Measurements from ENCODE around the gene RAD23A.

RAD23A gene

GRCh38 chr19:12985049-12985776, 39.6 kb downstream of the RAD23A start:
- no peak for TF ChIP-seq CTCF (conservative IDR thresholded peaks at IDR 0.05; ENCODE audit: control insufficient read depth, insufficient read depth, low read depth, low read length)
- DNase-seq (ENCODE audit: low read depth), result peak; percentile 55
- no peak overlapping the region for H3K4me3 ChIP-seq (ENCODE audit: control insufficient read depth, low read depth, low read length)

DNA sequence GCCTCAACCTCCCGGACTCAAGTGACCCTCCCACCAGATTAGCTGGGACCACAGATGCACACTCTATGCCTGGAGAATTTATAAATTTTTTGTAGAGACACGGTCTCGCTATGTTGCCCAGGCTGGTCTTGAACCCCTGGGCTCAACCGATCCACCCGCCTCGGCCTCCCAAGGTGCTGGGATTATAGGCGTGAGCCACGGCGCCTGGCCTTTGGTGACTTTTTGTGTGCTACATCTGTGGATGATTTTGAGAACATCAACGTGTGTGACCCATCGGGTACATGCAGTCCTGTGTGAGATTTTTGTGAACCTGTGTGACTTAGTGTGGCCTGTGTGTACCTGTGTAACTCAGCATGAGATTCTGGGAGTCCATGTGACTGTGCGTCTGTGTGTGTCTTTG, 41.1 kb downstream of the RAD23A start:
- no peak for TF ChIP-seq CTCF (conservative IDR thresholded peaks at IDR 0.05; ENCODE audit: control insufficient read depth, insufficient read depth, low read depth, low read length)
- H3K4me3 ChIP-seq (ENCODE audit: control insufficient read depth, low read depth, low read length), result no peak overlapping the region
- no peak for DNase-seq (ENCODE audit: low read depth)

DNA sequence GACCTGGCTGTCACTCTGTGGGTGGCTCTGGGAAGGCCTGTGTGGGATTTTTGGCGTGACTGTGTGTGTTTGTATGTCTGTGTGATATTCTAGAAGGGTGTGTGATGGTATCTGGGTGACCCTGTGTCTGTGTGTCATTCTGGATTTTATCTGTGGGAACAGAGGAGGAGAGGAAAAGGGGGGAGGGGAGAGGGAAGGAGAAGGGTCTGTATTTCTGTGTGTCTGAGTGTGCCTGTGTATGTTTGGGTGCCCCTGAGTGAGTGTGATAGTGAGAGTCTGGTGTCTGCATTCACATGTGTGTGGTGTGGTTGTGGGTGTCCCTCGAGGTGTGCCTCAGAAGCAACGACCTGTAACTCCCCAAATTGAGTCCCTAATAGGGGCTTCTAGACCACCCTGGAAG, 41.5 kb downstream of the RAD23A start:
- TF ChIP-seq CTCF (conservative IDR thresholded peaks at IDR 0.05; ENCODE audit: control insufficient read depth, insufficient read depth, low read depth, low read length), result no peak
- no peak for DNase-seq (ENCODE audit: low read depth)
- H3K4me3 ChIP-seq (ENCODE audit: control insufficient read depth, low read depth, low read length), result no peak overlapping the region

- DNase-seq (ENCODE audit: low read depth), result no peak
- TF ChIP-seq CTCF (conservative IDR thresholded peaks at IDR 0.05; ENCODE audit: control insufficient read depth, insufficient read depth, low read depth, low read length), result no peak
- H3K4me3 ChIP-seq (ENCODE audit: control insufficient read depth, low read depth, low read length), result no peak overlapping the region
Measured at GRCh38 chr19:12987781-12988180, 42.1 kb downstream of the RAD23A start.

DNA sequence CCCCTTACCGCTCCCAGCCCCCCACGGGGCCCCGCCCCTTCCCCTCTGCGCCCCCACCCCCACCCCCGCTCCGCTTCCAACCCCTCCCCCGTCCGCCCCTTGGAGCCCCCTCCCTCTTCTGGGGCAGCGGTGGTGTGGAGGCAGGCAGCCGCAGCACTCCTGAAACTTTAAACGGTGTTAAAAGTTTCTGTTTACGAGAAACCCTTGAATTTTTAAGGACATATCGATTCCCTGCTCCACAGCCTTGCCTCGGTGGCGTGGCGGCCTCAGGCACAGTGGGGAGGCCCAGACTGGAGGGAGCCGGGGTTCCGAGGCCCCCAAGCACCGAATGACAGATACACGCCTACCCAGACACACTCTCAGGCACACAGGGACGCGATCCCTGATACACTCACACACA, 44.8 kb downstream of the RAD23A start:
- no peak for DNase-seq (ENCODE audit: low read depth)
- TF ChIP-seq CTCF (conservative IDR thresholded peaks at IDR 0.05; ENCODE audit: control insufficient read depth, insufficient read depth, low read depth, low read length), result no peak
- no peak overlapping the region for H3K4me3 ChIP-seq (ENCODE audit: control insufficient read depth, low read depth, low read length)

GRCh38 chr19:12990853-12991252, 45.2 kb downstream of the RAD23A start:
- DNase-seq (ENCODE audit: low read depth), result no peak
- TF ChIP-seq CTCF (conservative IDR thresholded peaks at IDR 0.05; ENCODE audit: control insufficient read depth, insufficient read depth, low read depth, low read length), result no peak
- H3K4me3 ChIP-seq (ENCODE audit: control insufficient read depth, low read depth, low read length), result no peak overlapping the region

DNA sequence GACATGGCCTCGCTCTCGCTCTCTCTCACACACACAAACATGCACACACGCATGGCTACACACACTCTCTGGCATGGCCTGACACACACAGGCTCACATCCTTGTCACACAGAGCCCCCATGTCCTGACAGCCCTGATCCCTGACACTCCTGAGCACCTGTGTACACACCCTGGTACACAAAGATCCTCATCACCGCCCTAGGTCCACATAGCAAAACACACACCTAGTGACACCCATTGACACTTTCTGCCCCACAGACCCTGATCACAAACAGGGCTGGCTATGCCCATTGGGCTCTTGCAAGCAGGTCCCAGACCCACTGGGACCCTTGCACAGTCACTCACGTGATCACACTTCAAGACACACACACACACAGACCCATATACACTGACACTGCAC, 45.6 kb downstream of the RAD23A start:
- no peak for DNase-seq (ENCODE audit: low read depth)
- H3K4me3 ChIP-seq (ENCODE audit: control insufficient read depth, low read depth, low read length), result no peak overlapping the region
- no peak for TF ChIP-seq CTCF (conservative IDR thresholded peaks at IDR 0.05; ENCODE audit: control insufficient read depth, insufficient read depth, low read depth, low read length)
